Measurements from ENCODE around the gene AP2A1.

Gene AP2A1

DNA sequence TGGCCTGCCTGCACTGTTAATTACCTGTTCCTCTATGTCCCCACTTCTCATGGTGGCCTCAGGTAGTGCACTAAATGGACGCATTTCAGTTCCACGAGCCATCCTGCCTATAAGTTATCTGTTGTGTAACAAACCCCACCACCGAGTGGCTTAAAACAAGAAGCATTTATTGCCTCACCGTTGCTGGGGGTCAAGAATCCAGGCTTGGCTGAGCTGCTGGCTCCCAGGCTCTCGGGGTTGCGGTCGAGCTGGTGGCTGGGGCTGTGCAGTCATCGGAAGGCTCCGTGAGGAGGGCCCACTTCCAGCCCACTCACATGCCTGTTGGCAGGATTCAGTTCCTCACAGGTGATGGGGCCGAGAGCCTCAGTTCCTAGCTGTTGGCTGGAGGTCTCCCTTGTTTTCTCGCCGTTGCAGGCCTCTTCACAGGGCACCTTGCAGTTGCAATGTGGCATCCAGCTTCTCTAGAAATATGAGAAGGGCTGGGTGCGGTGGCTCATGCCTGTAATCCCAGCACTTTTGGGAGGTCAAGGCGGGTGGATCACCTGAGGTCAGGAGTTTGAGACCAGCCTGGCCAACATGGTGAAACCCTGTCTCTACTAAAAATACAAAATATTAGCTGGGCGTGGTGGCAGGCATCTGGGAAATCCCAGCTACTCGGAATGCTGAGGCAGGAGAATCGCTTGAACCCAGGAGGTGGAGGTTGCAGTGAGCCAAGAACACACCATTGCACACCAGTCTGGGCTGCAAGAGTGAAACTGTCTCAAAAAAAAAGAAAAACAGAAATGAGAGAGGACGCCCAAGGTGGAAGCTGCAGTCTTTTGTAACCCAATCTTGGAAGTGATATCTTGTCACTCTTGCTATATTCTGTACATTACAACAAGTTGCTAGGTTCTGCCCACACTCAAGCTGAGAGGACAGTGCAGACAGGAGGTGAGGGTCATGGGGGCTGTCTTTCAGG, 77.6 kb downstream of the AP2A1 start:
- H3K27me3 ChIP-seq (replicated peaks in 2 of 5; ENCODE audit: control insufficient read depth in 4 of 5, insufficient read depth in 5 of 5, low read length in 4 of 5): no peaks in the 10 kb centered on the region
- H3K4me1 ChIP-seq (ENCODE audit: control extremely low read depth in 1 of 4, control insufficient read depth in 4 of 4, insufficient read depth in 4 of 4, low read length in 3 of 4): peaks cover 3 to 14% (median 11%) of the 10 kb centered on the region in 4 experiments
- CTCF ChIA-PET: interaction anchor here (1.2 to 1.4 kb wide), 3 partner anchors 25 to 34 kb away, joined by 3 to 4 read pairs (median 3); partner anchors contain the start of gene FUZ
- peaks cover 5 to 13% (median 11%) of the 10 kb centered on the region in 4 experiments for H3K36me3 ChIP-seq (ENCODE audit: control insufficient read depth in 4 of 4, insufficient read depth in 4 of 4, low read length in 3 of 4)
- POLR2A ChIA-PET: no interaction called here
- no peak overlapping the region for H3K27ac ChIP-seq (ENCODE audit: insufficient read depth in 1 of 2, low read depth in 1 of 2, low read length in 2 of 2, poor library complexity in 1 of 2, severe bottlenecking in 2 of 2)
- DNase-seq: no peak
- peaks cover 0 to 6% (median 0%) of the 10 kb centered on the region in 5 experiments for H3K9me3 ChIP-seq (ENCODE audit: control extremely low read depth in 1 of 5, control insufficient read depth in 4 of 5, insufficient read depth in 2 of 5, low read depth in 1 of 5, low read length in 4 of 5)
- no peak overlapping the region for H3K4me3 ChIP-seq (ENCODE audit: control insufficient read depth in 1 of 7, extremely low read depth in 1 of 7, insufficient read depth in 4 of 7, low read depth in 2 of 7, low read length in 6 of 7)
- 94% methylated on average over 17 of the region's 18 CpGs for WGBS (ENCODE audit: insufficient coverage)

DNA sequence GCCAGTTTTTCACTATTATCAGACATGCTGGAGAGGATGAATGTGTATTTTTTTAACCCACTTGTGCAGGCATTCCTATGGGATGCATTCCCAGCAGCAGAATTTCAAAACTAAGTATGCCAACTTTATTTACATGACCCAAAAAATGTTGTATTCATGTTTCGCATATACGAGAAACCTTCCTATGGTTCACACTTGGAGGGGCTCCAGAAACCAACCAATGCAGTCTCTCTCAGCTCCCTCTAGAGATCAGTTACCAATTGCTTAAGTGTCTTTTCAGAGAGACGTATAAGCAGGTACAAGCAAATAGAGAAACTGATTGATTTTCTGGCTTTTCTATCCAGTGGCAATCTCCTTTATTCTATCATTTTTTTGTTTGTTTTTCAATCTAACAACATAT, 78.6 kb downstream of the AP2A1 start:
- H3K4me1 ChIP-seq (ENCODE audit: control extremely low read depth in 1 of 4, control insufficient read depth in 4 of 4, insufficient read depth in 4 of 4, low read length in 3 of 4): peaks cover 3 to 21% (median 16%) of the 10 kb centered on the region in 4 experiments
- WGBS (ENCODE audit: insufficient coverage): 86% methylated on average over 3 of the region's 3 CpGs
- H3K27ac ChIP-seq (ENCODE audit: insufficient read depth in 1 of 2, low read depth in 1 of 2, low read length in 2 of 2, poor library complexity in 1 of 2, severe bottlenecking in 2 of 2): no peak overlapping the region
- peaks cover 0 to 6% (median 0%) of the 10 kb centered on the region in 5 experiments for H3K9me3 ChIP-seq (ENCODE audit: control extremely low read depth in 1 of 5, control insufficient read depth in 4 of 5, insufficient read depth in 2 of 5, low read depth in 1 of 5, low read length in 4 of 5)
- H3K27me3 ChIP-seq (replicated peaks in 2 of 5; ENCODE audit: control insufficient read depth in 4 of 5, insufficient read depth in 5 of 5, low read length in 4 of 5): no peaks in the 10 kb centered on the region
- POLR2A ChIA-PET: no interaction called here
- H3K36me3 ChIP-seq (ENCODE audit: control insufficient read depth in 4 of 4, insufficient read depth in 4 of 4, low read length in 3 of 4): peaks cover 0 to 7% (median 7%) of the 10 kb centered on the region in 4 experiments
- DNase-seq: no peak
- no peak overlapping the region for H3K4me3 ChIP-seq (ENCODE audit: control insufficient read depth in 1 of 7, extremely low read depth in 1 of 7, insufficient read depth in 4 of 7, low read depth in 2 of 7, low read length in 6 of 7)
- CTCF ChIA-PET: interaction anchor here (1.4 kb wide), 1 partner anchor 35 kb away, joined by 3 read pairs; no protein-coding TSS in a partner anchor

- ChIA-PET CTCF (interaction anchor here (1.1 kb wide), 1 partner anchor 19 kb away, joined by 3 read pairs; no protein-coding TSS in a partner anchor), POLR2A (no interaction called here)
- no peaks in the 10 kb centered on the region for H3K36me3 ChIP-seq (ENCODE audit: control insufficient read depth in 4 of 4, insufficient read depth in 4 of 4, low read length in 3 of 4)
Observed at GRCh38 chr19:49846408-49846807, 79.6 kb downstream of the AP2A1 start.

DNA sequence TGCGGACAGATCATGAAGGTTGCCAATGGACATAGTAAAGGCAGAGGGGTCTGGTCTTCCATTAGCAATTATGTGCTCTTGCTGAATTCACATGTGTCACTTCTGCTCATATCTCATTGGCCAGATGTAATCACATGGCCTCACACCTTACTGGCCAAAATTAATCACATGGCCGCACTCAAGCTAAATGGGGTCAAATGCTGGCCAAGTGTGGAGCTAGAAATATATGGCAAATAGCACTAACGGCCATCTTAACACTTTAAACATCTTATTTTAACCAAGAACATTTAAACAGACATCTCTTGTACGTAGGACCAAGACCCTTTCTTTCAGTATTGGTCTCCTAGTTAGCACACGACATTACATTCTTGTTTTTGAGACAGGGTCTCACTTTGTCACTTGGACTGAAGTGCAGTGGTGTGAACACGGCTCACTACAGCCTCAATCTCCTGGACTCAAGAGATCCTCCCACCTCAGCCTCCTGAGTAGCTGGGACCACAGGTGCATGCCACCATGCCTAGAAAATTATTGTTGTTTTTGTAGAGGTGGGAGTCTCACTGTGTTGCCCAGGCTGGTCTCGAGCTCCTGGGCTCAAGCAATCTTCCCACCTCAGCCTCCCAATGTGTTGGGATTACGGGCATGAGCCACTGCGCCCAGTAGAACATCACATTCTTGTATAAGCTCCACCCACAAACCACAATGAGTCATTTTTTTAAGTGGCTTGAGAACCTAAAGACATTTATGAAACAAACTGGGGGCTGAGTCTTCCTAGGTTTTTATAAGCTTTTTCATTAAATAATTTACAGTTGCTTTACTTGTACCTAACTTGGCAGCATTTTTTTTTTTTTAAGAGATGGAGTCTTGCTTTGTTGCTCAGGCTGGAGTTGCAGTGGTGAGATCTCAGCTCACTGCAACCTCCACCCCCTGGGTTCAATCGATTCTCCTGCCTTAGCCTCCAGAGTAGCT, 81.2 kb downstream of the AP2A1 start:
- CTCF ChIA-PET: interaction anchor here (0.6 to 1.6 kb wide), 6 partner anchors 12 to 84 kb away, joined by 3 to 5 read pairs (median 3); no protein-coding TSS in a partner anchor
- Histone ChIP-seq H3K9me3 (ENCODE audit: control extremely low read depth in 1 of 5, control insufficient read depth in 4 of 5, insufficient read depth in 2 of 5, low read depth in 1 of 5, low read length in 4 of 5) (peaks cover 0 to 6% (median 0%) of the 10 kb centered on the region in 5 experiments), H3K36me3 (ENCODE audit: control insufficient read depth in 4 of 4, insufficient read depth in 4 of 4, low read length in 3 of 4) (no peaks in the 10 kb centered on the region), H3K4me3 (ENCODE audit: control insufficient read depth in 1 of 7, extremely low read depth in 1 of 7, insufficient read depth in 4 of 7, low read depth in 2 of 7, low read length in 6 of 7) (no peak overlapping the region), H3K27ac (ENCODE audit: insufficient read depth in 1 of 2, low read depth in 1 of 2, low read length in 2 of 2, poor library complexity in 1 of 2, severe bottlenecking in 2 of 2) (no peak overlapping the region), H3K4me1 (ENCODE audit: control extremely low read depth in 1 of 4, control insufficient read depth in 4 of 4, insufficient read depth in 4 of 4, low read length in 3 of 4) (peaks cover 7 to 34% (median 29%) of the 10 kb centered on the region in 4 experiments), H3K27me3 (replicated peaks in 2 of 5; ENCODE audit: control insufficient read depth in 4 of 5, insufficient read depth in 5 of 5, low read length in 4 of 5) (no peaks in the 10 kb centered on the region)
- WGBS (ENCODE audit: insufficient coverage): 81% methylated on average over 8 of the region's 10 CpGs
- DNase-seq: peak; percentile 70 to 90 (median 85)
- POLR2A ChIA-PET: no interaction called here

More at GRCh38 chr19:49846408-49846807, 79.6 kb downstream of the AP2A1 start:
- Histone ChIP-seq H3K4me1 (ENCODE audit: control extremely low read depth in 1 of 4, control insufficient read depth in 4 of 4, insufficient read depth in 4 of 4, low read length in 3 of 4) (peaks cover 3 to 23% (median 18%) of the 10 kb centered on the region in 4 experiments), H3K4me3 (ENCODE audit: control insufficient read depth in 1 of 7, extremely low read depth in 1 of 7, insufficient read depth in 4 of 7, low read depth in 2 of 7, low read length in 6 of 7) (no peak overlapping the region), H3K27ac (ENCODE audit: insufficient read depth in 1 of 2, low read depth in 1 of 2, low read length in 2 of 2, poor library complexity in 1 of 2, severe bottlenecking in 2 of 2) (no peak overlapping the region), H3K9me3 (ENCODE audit: control extremely low read depth in 1 of 5, control insufficient read depth in 4 of 5, insufficient read depth in 2 of 5, low read depth in 1 of 5, low read length in 4 of 5) (peaks cover 0 to 6% (median 0%) of the 10 kb centered on the region in 5 experiments), H3K27me3 (replicated peaks in 2 of 5; ENCODE audit: control insufficient read depth in 4 of 5, insufficient read depth in 5 of 5, low read length in 4 of 5) (no peaks in the 10 kb centered on the region)
- no peak for DNase-seq
- 84% methylated on average over 2 of the region's 5 CpGs for WGBS (ENCODE audit: insufficient coverage)

GRCh38 chr19:49848938-49849337, 82.1 kb downstream of the AP2A1 start:
- 100% methylated on average over 1 of the region's 3 CpGs for WGBS (ENCODE audit: insufficient coverage)
- no peak for DNase-seq
- Histone ChIP-seq H3K4me3 (ENCODE audit: control insufficient read depth in 1 of 7, extremely low read depth in 1 of 7, insufficient read depth in 4 of 7, low read depth in 2 of 7, low read length in 6 of 7) (no peak overlapping the region), H3K4me1 (ENCODE audit: control extremely low read depth in 1 of 4, control insufficient read depth in 4 of 4, insufficient read depth in 4 of 4, low read length in 3 of 4) (peaks cover 7 to 38% (median 29%) of the 10 kb centered on the region in 4 experiments), H3K9me3 (ENCODE audit: control extremely low read depth in 1 of 5, control insufficient read depth in 4 of 5, insufficient read depth in 2 of 5, low read depth in 1 of 5, low read length in 4 of 5) (peaks cover 0 to 6% (median 0%) of the 10 kb centered on the region in 5 experiments), H3K27ac (ENCODE audit: insufficient read depth in 1 of 2, low read depth in 1 of 2, low read length in 2 of 2, poor library complexity in 1 of 2, severe bottlenecking in 2 of 2) (no peak overlapping the region), H3K27me3 (replicated peaks in 2 of 5; ENCODE audit: control insufficient read depth in 4 of 5, insufficient read depth in 5 of 5, low read length in 4 of 5) (no peaks in the 10 kb centered on the region), H3K36me3 (ENCODE audit: control insufficient read depth in 4 of 4, insufficient read depth in 4 of 4, low read length in 3 of 4) (no peaks in the 10 kb centered on the region)
- POLR2A ChIA-PET: no interaction called here
- CTCF ChIA-PET: interaction anchor here (1.1 to 2.7 kb wide), 4 partner anchors 15 to 41 kb away, joined by 3 to 11 read pairs (median 5); no protein-coding TSS in a partner anchor

- DNase-seq: no peak
- Histone ChIP-seq H3K4me1 (ENCODE audit: control extremely low read depth in 1 of 4, control insufficient read depth in 4 of 4, insufficient read depth in 4 of 4, low read length in 3 of 4) (peaks cover 7 to 38% (median 29%) of the 10 kb centered on the region in 4 experiments), H3K27ac (ENCODE audit: insufficient read depth in 1 of 2, low read depth in 1 of 2, low read length in 2 of 2, poor library complexity in 1 of 2, severe bottlenecking in 2 of 2) (peak overlapping the region in 1 of 2 experiments; percentile 93), H3K4me3 (ENCODE audit: control insufficient read depth in 1 of 7, extremely low read depth in 1 of 7, insufficient read depth in 4 of 7, low read depth in 2 of 7, low read length in 6 of 7) (peak overlapping the region in 5 of 7 experiments; percentile 77 to 89 (median 84)), H3K27me3 (replicated peaks in 2 of 5; ENCODE audit: control insufficient read depth in 4 of 5, insufficient read depth in 5 of 5, low read length in 4 of 5) (no peaks in the 10 kb centered on the region), H3K36me3 (ENCODE audit: control insufficient read depth in 4 of 4, insufficient read depth in 4 of 4, low read length in 3 of 4) (peaks cover 0 to 5% (median 2%) of the 10 kb centered on the region in 4 experiments), H3K9me3 (ENCODE audit: control extremely low read depth in 1 of 5, control insufficient read depth in 4 of 5, insufficient read depth in 2 of 5, low read depth in 1 of 5, low read length in 4 of 5) (peaks cover 0 to 6% (median 0%) of the 10 kb centered on the region in 5 experiments)
- ChIA-PET POLR2A (interaction anchor here (0.6 to 2.1 kb wide), 3 partner anchors 18 to 83 kb away, joined by 3 to 9 read pairs (median 3); partner anchors contain the start of genes FUZ and PNKP), CTCF (interaction anchor here (1.1 to 2.7 kb wide), 5 partner anchors 15 to 80 kb away, joined by 3 to 11 read pairs (median 4); no protein-coding TSS in a partner anchor)
- 93% methylated on average over 15 of the region's 15 CpGs for WGBS (ENCODE audit: insufficient coverage)
Observed at GRCh38 chr19:49849433-49850220, 82.8 kb downstream of the AP2A1 start.
